DMS114 treated with DMSO at 0.1 percent for 48 hours (cell line): ENCODE results near the gene JPH3.

Source experiments
- DNase-seq: peaks from one replicate; lab custom pipeline; 2025; ENCODE audit not compliant: unreplicated experiment; lab: John Stamatoyannopoulos, UW

The JPH3 gene

DNA sequence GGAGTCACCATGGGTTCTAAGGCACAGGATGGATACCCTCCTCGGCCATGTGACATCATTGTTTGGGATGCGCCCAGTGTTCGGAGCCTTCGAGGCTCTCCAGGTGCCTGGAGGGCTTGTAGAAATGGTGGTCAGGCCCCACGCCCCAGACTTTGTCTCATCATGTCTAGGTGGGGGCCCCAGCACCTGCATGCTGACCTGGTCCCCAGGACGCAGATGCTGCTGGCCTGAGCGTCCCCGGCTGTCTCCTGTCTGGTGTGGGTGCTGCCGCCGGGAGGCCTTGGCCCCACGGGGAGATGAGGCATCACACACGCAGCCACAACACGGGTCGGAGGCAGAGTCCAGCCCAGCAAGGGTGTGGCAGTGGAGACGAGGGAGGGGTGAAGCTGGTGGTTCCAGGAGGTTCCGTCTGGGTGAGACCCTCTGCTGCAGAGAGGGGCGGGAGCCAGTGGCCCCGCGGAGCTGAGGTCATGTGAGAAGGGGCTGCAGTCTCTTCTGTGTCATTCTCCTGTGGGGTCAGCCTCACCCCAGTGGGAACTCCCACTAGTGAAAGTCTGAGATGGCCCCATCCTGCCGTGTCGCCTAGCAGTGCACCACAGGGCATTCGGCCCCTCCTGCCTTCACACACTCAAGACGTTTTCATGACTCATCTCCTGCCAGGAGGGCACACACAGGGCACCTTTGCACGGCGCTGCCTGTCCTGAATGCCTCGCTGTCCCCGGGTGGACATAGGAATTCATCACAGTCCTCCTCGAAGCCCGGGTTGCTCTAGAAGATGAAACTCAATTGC lies 46.6 kb downstream of the JPH3 start:
- DNase-seq: no peak

DNA sequence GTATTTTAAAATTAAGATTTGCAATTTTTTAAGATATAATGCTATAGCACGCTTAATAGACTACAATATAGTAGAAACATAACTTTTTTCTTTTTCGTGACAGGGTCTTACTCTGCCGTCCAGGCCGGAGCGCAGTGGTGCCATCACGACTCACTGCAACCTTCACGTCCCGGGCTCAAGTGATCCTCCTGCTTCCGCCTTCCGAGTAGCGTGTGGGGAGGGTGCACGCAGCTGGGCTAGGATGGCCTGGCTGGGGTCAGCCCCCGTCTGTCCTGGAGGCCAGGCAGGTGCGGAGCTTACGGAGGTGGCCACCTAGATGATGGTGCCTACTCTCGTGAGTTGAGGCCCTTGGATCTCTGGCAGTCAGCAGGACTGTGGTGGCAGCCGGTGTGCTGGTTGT lies 50.1 kb downstream of the JPH3 start:
- DNase-seq: no peak

DNA sequence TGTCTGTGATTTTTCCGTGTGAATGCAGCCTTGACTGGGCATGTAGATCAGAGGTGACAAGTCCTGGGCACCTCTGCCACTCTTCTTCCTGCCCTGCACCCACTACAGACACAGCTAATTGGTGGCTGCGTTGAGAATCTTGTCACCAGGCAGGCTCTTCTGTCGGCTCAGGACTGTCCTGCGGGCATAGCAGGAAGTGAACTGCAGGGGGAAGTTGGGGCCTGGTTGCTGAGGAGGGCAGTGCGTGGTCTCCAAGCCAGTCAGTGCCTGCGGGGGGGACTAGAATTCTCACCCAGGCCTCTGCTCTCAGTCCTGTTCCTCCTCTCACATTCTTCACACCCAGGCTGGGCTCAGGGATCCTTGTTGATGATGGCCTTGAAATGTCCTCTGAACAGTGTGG lies 50.5 kb downstream of the JPH3 start:
- no peak for DNase-seq

DNA sequence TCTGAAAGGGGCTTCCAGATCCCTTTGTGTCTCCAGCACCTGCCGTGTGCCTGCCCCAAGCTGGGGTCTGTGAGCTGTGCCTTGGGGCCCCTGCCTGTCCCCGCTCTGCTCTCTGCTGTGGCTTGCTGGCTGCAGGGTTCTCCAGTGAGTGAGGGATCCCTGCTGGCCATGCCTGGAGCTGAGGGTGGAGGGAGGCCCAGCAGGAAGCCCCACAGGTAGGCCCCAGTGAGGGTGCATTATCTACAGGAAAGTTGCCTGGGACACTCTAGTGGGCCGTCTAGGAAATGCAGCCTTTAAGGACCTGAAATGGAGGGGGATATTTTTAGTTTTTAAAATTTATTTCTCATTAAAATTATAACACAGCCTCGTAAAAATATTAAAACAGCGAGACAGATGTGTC lies 50.9 kb downstream of the JPH3 start:
- no peak for DNase-seq

DNA sequence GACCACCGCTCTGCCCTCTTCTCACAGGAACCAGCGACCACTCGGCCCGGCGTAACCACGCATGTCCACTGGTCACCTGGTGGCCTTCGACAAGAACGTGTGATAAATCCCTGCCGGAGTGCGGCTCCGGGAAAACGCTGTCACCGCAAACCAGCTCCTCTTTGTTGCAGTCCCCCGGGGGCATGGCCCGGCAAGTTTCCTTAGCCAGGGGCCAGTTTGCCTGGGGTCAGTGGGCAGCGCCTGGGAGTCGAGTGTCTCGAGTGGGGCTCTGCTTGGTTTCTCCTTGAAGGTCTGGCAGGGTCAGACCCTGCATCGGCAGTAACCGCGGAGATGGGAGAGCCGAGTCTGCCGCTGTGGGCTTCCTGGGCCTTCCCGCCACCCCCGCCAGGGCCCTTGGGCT lies 52.5 kb downstream of the JPH3 start:
- no peak for DNase-seq

DNA sequence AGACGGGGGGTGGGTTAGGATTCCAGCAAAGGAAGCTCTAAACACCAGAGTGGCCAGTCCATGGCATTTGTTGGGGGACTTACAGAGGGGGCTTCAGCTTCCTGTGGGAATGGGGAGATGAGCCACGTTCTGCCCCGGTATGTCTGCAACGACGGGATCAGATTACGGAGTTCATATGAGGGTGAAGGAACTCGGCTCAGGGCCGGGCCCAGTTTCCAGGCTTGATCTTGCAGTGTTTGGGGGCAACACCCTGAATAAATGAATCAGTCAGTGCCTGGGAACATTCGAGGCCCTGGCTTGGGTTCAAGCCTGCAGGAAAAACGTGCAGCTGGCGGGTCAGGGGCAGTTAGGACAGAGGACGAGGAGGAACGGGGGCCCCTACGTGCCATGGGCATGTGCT lies 54.0 kb downstream of the JPH3 start:
- DNase-seq: no peak

DNA sequence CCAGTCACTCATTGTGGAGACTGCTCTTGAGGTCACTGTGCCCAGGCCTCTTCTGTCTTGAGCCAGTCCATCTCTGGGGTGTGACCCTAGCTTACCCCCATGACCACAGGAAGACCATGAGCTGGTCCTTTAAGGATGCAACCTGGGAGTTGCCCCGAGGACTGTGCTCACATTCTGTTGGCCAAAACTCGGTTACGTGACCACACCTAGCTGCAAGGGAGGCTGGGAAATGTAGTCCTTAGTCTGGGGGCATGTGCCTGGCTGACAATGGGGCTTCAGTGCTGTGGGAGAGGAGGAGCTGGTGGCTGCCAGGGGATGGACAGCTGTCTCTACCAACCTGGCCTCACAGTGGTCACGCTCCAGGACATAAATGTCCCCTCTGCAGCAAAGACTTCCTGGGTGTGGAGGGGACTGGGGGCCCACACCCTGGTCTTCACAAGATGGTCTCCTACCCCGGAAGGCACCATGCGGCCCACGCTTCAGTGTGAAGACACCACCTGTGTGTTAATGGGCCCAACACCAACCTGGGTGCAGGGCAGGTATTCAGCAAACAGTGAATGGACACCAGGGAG lies 55.4 kb downstream of the JPH3 start:
- DNase-seq: no peak

DNA sequence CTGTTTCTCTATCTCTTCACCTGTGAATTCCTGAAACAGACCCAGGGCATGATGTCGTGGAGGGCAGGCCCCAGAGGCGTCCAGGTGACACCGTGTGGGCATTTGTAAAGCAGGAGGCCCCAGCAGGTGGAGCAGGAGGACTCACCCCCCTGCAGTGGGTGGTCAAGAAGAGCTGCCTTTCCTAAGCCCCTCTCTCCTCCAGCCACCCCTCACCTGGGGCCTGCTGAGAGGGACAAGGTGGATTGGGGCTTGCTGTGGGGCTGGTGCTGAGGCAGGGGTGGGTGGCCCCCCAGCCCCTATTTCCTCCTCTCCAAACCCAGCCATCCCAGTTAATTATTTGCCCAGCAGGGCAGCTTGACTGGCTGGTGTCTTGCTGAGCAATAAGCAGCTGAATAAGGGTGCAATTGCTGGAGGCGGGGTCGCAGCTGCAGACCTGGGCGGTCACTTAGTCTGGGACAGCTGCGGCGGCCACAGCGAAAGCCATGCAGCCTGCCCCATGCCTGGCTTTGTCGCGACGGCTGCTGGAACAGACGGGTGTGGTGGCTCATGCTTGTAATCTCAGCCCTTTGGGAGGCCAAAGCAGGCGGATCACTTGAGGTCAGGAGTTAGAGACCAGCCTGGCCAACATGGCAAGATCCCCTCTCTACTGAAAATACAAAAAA lies 56.4 kb downstream of the JPH3 start:
- no peak for DNase-seq

DNA sequence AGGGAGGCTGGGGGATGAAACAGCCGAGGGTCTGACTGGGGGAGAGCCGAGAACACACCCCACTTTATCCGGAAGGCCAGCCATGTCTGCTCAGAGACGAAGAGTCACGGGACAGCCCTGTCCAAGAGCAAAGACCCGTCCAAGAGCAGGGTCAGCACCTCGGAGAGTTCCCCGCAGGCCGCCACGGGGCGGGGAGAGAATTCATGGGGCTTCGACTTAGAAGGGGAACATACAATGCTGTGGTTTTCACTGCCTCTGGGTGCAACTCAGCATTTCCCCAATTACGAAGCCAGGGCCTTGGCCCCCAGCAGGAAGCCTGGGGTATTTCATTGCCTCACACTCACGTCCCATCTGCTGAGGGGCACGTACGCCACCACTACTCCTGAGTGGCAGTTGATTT lies 59.3 kb downstream of the JPH3 start:
- no peak for DNase-seq

DNA sequence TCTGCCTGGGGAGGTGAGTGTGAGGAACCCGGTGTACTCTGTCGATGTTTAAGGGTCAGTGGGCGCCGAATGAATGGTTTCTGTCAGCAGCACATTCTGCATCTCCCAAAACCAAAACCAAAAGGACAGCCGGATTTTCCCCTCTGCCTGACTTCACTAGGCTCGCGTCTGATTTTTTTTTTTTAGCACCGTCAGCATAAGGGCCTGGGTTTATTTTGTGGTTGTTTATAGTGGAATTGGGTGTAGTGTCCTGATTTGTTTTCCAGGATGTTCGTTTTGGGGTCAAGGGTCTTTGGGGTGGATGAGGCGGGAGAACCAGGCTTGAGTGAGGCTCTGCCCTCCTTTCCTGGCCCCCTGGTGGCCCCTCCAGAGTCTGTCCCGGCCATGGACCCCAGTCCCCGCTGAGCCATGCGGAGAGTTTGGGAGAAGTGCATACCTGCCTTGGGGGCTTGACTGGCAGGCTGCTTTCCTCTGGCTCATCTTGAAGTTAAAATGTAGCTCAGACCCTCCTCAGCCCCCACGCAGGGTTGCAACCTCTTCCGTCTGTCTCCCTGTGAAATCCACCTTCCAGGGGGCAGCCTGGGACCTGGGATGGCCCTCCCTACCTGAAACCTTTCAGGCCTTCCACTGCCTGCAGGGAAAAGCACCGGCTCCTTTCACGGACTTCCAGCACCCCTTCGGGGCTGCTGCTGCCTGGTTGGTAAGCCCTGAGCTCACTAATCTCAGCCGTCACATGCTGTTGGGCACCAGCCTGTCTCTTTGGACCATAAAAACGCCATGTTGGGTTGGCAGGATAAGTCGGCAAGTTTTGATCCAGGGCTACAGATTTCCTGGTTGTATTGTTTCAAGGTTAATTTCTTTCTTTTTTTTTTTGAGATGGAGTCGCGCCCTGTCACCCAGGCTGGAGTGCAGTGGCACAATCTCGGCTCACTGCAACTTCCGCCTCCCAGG lies 60.2 kb downstream of the JPH3 start:
- no peak for DNase-seq

DNA sequence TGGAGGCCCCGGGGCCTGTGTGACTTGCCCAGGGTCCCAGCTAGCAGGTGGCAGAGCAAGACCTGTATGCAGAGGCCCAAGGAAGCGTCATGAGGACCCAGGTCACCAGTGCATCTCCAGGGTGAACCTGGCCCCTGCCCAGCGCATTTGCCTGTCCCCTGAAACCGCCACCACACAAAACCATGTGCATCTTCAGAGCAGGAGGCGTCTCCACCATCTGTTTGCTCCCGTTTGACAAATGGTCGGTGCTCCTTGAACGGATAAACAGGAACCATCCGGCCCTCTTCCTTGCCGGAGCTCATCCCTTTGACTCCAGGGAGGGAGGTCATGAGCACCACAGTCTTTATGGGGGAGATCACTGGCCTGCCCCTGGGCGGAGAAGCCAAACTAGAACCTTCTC lies 62.5 kb downstream of the JPH3 start:
- no peak for DNase-seq

DNA sequence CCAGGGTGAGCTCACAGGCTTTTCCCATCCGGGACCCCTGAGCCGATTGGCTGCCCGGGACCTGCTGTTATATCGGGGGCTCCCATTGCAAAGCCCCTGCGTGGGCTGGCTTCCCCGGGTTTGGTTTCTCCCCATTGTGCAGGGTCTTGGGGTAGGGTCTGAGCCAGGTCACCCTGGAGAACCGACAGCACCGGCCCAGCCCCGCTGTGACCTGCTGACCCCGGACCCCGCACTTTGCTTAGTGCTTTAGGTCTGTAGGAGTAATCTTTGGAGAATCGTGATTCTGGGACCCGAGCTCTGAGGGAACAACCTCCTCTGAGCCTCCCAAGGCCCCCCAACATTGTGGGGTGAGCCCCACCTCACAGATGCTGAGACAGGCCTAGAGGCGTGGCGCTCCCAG lies 62.9 kb downstream of the JPH3 start:
- DNase-seq: no peak

DNA sequence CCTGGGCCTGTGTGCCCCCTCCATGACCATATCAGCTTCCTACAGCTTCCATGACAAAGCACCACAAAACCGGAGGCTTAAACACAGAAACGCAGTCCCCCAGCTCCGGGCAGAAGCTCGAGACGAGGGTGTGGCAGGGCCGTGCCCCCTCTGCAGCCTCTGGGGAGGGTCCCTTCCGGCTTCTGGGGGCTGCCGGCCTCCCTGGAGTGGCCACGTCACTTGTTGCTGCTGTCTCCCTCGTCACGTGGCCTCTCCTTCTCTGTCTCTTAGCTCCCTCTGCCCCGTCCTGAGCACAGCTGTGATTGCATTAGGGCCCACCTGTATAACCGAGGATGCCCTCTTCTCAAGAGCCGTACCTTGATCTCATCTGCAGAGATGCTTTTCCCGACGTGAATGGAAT lies 64.6 kb downstream of the JPH3 start:
- DNase-seq: no peak

DNA sequence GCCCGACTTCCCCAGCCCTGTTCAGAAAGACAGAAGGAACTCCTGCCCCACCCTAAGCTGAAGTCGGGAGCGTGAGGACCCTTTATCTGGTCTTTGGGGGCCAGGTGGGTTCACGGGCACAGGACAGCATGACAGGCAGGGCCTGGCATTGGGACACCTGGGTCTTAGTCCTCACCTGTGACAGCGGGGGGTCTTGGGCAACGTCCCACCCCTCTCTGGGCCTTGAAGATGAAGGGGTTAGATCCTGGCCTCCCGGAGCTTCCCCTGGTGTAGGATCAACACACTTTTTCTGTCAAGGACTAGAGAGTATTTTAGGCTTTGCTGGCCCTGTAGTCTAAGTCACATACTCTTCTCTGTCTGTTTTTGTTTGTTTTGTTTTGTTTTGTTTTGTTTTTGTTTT lies 65.1 kb downstream of the JPH3 start:
- no peak for DNase-seq

DNA sequence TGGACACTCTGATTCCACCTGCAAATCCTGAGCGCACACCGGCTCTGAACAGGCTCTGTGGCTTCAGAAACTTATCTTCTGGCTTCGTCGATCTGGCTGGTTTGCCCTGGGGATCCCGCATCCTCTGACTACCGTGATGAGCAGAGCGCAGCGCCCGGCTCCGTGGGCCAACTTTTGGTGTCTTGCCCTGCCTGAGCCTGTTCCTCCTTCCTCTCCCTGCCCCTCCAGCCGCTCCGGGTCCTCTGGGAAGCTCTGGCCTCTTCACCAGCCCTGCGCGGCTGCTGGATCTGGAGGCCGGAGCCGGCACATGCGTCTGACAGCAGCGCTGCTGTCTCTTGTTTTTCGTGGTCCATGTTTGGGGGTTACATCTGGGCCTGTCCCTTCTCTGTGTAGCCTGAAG lies 65.6 kb downstream of the JPH3 start:
- no peak for DNase-seq

DNA sequence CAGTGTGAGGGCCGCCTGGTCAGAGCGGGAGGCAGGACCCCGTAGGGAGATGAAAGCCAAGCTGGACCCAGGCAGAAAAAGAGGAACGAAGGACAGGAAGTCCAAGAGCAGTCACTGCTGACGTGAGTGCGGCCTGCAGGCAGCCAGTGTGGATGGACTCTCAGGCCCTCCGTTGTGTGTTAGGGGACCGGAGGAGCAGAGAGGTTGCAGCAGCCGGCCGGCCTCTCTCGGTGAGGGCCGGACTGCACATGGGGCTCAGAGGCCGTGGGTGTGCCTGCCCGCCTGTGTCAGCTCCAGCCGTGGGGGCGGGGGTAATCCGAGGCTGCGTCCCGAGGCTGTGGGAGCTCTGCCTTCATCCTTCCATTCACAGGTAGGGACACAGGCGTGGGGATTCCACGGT lies 67.4 kb downstream of the JPH3 start:
- DNase-seq: no peak

DNA sequence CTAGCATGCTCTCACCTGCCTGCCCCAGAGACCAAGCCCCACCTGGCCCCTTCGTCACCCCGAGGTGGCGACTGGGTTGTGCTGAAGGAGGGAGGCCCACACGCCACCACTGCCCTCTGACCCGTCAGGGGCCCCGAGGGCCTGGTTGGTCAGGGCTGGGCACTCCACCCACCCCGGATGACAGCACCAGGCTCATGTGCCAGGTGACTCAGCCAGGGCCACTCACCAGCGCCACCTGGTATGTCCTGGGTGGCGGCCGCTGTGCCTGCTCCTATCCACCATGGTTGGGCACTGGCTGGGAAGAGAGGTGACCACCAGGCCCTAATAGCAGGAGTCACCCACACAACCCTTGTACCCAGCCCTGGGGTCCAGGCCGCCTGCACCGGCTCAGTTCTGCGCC lies 68.9 kb downstream of the JPH3 start:
- no peak for DNase-seq

DNA sequence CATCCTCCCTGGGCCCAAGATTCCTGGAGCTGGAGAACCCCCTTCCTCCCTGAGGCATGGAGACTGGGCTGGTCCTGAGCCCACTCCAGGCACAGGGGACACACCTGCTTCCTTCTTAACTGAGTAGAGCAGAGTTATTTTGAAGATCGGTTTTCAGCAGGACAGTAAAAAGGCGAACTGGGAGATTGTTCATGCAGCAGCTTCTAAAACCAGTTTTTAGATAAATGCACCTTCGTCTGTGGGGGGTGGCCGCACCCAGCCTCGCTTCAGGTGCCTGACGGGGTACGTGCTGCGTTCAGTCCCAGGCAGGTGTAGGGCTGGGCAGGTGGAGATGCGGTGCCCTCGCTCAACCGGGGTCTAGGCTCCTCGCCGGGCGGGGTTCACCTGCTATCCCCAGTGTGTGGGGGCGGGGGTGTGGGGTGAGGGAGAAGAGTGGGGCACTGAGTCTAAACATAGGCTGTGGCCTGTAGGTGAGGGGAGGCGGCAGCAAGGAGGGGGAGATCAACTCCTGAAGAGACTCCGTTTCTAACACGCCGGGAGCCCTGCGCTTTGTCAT lies 69.5 kb downstream of the JPH3 start:
- DNase-seq: no peak

DNA sequence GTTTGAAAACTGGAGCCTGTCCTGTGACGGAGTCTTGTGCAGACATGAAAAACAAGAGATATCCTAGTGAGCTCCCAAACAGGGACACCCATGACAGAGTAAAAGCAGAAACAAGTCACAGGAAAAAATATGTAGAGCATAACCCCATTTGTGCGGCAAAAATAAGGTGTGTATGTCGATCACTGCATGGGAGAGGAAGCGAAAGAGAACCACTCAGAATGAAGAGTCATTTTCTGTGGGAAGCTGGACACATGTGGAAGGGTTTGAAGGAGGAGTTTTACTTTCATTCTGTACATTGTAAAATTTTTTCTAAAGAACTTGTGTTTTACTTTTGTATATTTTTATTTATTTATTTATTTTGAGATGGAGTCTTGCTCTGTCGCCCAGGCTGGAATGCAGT lies 72.1 kb downstream of the JPH3 start:
- DNase-seq: no peak

DNA sequence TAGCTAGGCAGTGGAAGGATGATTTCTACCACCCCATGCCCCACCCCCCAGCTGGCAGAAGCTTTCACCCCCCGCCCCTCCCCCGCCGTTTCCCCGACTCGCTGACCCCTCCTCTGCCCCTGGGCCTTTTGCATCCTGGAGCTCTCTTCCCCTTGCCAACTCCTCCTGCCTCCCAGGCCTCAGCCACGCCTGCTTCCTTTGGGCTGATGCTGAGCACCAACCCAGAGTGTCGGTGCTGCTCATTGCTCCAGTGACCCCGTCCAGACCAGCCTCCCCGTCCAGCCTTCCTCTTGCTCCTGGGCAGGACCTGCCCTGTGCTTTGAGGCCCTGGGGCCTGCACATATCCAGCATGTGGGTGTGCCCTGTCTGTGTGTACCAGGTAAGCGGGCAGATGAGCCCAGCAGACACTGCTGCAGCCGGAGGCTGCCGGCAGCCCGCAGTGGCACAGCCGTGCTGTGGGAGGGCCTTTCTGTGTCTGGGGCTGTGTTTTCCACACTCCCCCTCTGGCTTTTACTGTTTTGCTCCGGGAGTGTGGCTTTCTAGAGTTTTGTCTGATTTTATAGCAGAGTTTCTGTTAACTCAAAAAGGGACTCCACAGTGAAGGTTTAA lies 72.9 kb downstream of the JPH3 start:
- DNase-seq: no peak

DNA sequence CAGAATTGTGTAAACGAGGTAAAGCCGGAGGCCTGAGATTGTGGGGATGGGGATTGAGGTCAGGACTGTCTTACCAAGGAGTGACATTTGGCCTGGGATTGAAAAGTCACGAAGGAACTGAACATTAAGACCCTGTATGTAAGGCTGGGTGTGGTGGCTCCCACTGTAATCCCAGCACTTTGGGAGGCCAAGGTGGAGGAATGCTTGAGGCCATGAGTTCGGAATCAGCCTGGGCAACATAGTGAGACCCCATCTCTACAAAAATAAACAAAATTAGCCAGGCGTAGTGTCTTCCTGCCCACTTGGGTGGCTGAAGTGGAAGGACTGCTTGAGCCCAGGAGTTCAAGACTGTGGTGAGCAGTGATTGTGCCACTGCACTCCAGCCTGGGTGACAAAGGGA lies 75.5 kb downstream of the JPH3 start:
- no peak for DNase-seq
